Endometrial microvascular endothelial cells (primary cell): ENCODE measurements around the gene TRMT61A. TPM values are rescaled to one million over a fixed set of nuclear protein-coding genes. Genes with fewer than 3 reads are reported as not detected.

Source experiments
- in situ Hi-C: cut with HindIII; loops from 2 replicates; pipeline ENCODE4 v1.10.0; 2017; ENCODE audit warnings: low sequenced_read_pairs, low pct_unique_long_range_greater_than_20kb; ENCODE audit errors: inconsistent ontology term
- total RNA-seq: library from RNA; depleted of rRNA; stranded (reverse); fragments of >200 nt; gene quantifications from one replicate; pipeline ENCODE4 v1.2.3, GENCODE V29; 2015; ENCODE audit errors: inconsistent ontology term

The TRMT61A gene
- total RNA-seq, 1 donor from 2014 or later = 10.3 TPM

DNA sequence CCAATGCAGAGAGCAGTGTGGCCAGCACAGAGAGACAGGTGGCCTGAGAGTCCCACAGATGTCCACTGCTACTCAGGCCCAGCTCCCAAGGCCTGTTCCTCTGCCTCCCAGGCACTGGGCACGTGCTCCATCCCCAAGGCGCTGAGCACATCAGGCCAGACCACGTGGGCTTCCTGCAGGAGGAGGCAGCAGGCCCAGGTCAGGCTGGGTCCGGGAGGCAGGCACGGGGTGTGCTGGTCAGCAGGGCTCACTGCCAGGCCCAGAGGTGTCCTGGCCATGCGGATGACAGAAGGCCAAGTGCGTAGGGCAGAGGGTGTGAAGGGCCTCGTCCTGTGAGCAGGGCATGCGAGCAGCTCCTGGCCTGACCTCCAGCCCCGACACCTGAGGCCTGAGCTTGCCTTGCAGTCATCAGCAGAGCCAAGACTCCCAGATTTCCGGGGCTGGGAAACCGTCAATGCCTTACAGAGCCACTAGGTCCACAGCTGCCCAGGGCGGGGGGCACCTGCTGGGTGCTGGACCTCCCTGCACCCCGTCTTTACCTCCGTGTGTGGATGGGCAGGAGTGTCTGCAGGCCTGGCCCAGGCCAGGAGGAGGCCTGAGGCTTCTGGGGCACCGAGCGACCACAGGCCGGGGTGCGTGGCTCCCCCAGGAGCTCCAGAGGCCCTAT, 14.9 kb downstream of the TRMT61A start:
- in situ Hi-C loops = no loop called here

DNA sequence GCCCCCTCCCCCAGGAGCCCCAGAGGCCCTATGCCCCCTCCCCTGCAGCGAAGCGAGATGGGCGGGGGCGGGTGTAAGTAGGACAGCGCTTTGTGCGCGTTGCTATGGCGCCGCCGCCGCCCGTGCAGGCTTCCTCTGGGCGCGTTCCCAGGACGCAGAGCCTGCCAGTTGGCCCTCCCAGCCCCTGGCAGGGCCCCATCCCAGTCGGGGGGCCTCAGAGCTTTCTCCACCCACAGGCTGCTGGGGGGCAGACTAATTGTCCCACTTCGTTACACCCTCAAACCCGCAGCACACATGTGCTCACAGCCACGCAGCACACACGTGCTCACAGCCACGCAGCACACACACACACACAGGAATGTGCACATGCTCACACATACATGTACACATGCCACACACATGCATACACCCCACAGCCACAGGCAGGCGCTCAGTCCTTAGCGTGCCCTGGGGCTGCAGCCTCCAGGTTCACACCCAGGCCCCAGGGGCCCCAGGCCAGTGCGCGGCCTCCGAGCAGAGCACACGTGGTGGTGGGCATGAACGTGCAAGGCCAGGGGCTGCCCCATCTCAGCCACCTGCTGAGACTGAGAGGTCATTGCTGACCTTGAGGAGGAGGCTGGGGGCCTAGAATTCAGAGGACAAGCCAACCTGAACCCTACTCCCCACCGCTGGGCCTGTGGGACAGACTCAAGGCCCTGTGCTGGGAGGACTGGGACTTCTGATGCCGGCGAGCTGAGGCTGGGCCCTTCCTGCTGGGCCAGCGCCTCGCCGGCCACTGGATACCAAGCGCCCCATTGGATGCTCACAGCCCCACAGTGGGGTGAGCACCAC, 15.6 kb downstream of the TRMT61A start:
- in situ Hi-C loops = no loop called here

- in situ Hi-C loops = no loop called here
Measured at GRCh38 chr14:103545219-103545914, 16.4 kb downstream of the TRMT61A start.

DNA sequence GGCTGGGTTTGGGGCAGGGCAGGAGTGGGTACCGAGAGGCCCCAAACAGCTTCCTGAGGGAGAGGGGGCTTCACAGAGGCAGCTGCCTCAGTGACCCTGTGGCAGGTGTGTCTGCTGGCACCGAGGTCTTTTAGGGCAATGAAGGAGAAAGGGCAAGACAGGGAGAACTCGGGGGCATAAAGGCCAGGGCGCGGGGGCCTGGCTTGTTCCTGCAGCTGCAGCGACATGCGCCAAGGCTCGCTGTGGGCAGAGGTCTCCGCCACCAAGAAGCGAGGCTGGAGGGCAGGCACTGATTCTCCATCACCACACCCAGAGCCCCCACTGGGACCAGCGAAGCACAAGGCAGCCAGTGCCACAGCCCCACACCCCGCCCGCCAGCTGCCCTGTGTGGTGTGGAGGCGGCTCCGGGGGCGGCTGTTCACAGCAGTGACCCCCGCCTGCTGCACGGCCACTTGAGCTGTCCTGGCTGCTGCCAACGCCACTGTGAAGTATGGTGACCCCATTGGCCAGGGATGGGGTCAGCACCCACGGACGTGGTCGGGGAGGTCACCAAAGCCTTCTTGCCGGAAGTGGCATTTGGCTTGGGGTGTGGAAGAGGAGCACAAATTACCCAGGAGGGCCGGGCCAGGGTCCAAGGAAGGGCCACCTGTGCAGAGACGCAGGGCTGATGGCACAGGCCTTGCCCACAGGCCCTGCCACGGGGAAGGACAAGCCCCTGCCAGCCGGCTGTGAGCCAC, 17.1 kb downstream of the TRMT61A start:
- in situ Hi-C loops = no loop called here

DNA sequence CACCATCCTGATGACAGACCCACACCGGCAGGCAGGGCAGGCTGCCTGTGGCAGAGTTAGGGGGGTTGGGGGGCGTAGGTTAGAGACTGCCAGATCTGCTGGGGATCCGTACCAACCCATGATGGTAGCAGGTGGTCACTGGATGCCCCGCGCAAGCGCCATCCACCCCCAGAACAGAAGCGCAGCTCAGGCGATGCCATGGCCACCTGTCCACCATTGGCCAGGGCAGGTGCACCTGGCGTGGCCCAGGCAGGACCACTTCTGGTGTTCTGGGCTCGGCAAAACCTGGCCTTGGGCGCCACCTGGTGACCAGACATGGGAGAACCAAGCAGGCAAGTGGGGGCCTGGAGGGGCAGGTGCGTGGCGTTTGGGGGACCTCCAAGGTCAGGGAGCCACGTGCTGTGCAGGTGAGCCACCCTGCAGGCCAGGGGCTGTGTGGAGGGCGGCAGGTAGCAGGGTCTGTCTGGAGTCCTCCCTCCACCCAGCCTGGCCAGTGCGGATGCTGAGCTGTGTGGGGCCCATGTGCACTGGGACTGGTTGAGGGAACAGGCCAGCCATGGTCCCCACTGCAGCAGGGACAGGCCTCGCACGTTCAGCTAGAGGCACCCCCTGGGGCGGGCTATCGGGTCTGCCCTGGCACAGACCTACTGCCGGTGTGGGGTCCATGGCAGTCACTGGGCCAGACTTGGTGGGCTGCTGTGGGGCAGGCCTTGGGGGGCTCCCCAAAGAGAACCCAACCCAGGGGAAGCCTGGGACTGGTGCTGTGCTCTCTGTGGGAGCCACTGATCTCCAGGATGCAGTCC, 17.9 kb downstream of the TRMT61A start:
- in situ Hi-C loops = no loop called here

DNA sequence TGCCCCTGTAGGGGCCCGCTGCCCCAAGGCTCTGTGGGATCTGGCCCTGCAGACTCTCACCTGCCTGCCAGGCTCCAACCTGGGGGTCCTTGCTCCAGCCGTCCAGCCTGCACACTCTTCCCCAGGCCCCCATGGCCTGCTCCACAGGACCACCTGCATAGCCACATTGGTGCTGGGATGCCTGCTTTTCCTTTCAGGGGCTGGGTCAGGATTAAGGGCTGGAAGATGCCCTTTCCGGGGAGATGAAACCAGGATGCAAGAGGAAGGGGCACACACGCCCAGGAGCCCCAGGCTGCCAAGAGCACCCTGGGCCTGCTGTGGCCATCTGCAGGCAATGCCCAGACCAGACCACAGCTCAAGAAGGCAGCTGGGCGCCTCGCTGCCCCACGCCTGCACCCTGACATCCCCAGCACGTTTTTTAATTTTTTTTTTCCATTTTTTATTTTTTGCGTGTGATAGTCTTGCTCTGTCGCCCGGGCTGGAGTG, 18.5 kb downstream of the TRMT61A start:
- in situ Hi-C loops = no loop called here

DNA sequence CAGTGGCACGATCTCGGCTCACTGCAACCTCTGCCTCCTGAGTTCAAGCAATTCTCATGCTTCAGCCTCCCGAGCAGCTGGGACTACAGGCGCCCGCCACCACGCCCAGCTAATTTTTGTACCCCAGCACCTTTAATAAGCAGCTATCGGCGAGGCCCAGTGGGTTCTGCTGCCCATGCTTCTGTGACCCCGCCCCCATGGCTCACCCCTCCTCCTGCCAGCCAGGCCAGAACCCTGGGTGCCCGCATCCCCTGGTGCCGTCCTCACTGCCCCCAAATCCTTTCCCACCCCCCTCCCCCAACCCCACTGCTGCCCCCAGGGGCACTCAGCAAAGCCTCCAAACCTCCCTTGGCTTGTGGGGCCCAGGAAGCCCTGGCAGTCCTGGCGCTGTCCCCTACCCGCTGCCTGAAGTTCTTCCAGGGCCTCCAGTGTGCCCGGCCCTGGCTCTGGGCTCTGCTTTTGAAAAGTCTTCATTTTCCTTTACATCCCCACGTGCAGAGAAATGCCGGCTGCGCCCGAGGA, 19.0 kb downstream of the TRMT61A start:
- in situ Hi-C loops = no loop called here

GRCh38 chr14:103548463-103549351, 19.7 kb downstream of the TRMT61A start:
- in situ Hi-C loops = no loop called here

DNA sequence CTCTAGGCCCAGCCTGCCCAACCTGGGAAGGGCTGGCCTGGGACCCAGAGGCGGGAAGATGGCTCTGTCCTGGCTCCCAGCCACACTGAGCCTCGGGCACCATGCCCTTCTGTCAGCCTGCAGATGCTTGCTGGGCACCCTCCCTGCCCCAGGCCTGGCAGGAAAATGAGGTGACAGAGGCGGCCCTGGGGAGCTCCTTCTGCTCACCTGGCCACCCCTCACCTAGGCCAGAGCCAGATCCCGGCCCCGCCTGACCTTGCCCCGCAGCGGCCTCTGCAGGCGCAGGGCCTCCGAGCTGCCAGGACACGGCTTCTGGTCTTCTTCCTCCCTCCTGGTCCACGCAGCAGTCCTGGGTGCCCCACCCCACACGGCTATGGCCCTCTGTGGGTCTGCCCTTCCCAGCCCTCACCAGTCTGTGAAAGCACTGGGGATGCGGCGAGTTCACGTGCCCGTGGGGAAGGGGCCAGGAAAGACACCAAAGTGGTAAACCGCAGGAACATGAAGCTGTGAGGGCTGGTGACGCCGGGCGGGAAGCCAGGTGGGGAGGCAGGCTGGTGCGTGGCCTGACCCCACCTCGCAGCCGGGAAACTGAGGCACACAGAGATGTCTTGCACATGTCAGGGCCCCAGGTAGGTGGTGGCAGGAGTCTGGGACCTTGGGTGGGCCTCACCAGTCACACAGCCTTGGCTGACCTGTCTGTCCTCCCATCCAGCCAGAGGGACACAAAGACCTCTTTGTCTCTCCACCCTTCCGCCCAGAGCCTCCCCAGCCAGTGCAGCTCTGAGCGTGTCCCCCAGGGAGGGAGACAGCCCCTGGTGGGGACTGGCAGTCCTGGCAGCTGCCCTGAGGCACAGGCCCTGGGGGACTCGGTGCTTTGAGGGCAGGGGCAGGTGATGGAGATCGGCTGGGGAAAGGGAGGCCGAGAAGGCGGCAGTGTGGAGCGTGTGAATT, 20.6 kb downstream of the TRMT61A start:
- in situ Hi-C loops = no loop called here

GRCh38 chr14:103550451-103551337, 21.7 kb downstream of the TRMT61A start:
- in situ Hi-C loops = no loop called here

DNA sequence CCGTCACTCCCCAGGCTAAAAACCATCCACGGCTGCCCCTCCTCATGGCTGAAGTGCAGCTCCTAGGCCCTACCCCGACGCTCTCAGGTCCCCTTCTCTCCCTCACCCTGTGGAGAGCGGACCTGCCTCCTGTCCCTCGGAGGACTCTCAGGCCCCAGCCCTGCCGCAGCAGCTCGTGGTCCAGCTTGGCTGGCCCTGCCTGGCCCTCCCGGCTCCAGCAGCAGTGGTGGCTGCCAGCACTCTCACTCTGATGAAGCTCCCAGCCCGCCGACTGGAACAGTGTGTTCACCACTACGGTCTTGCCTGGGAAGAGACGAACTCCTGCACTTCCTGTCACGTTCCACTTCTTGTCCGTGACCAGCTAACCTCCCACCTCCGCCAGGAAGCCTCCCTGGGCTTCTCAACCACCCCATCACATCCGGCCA, 22.4 kb downstream of the TRMT61A start:
- in situ Hi-C loops = no loop called here

GRCh38 chr14:103552011-103552845, 23.2 kb downstream of the TRMT61A start:
- in situ Hi-C loops = no loop called here

GRCh38 chr14:103552846-103553210, 23.8 kb downstream of the TRMT61A start:
- in situ Hi-C loops = no loop called here

GRCh38 chr14:103555559-103556337, 26.8 kb downstream of the TRMT61A start:
- in situ Hi-C loops = no loop called here
